C4-2B (cell line): ENCODE data around the gene CHRDL1.

ENCODE experiments used
- CTCF ChIP-seq: fragments of 450-650 bp; conservative IDR thresholded peaks from 2 replicates; pipeline ENCODE4 v1.5.1; 2017; ENCODE audit warnings: mild to moderate bottlenecking
- ZFX ChIP-seq: fragments of 450-650 bp; IDR thresholded peaks from 2 replicates; pipeline ENCODE4 v1.6.1; 2017

DNA sequence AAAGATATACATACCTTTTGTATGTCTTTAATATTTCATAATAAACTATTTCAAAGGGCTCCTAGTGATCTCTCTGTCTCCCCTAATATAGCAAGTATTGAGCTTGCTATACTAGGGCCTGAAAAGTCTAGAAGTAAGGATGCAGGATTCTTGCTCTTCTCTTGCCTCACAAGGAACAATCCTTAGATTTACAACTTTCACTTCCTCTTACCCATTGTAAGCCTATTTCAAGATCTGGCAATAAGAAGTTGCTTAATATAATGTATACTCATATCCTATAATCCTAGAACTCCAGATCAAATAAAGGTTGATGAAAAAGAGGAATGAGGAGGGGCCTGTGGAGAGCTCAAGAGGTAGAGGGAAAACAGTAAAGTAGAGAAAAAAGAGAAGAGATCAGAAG lies 40.8 kb upstream of the CHRDL1 start:
- TF ChIP-seq CTCF, result no peak
- TF ChIP-seq ZFX, result no peak
